HG02678 (cell line): ENCODE results near the gene HMGB1.

Experiments
- ATAC-seq: cut with Tn5 transposase; IDR thresholded peaks from one replicate; pipeline ENCODE4 v1.9.1; 2021; ENCODE audit warnings: mild to moderate bottlenecking, moderate library complexity; ENCODE audit not compliant: unreplicated experiment

HMGB1 gene

DNA sequence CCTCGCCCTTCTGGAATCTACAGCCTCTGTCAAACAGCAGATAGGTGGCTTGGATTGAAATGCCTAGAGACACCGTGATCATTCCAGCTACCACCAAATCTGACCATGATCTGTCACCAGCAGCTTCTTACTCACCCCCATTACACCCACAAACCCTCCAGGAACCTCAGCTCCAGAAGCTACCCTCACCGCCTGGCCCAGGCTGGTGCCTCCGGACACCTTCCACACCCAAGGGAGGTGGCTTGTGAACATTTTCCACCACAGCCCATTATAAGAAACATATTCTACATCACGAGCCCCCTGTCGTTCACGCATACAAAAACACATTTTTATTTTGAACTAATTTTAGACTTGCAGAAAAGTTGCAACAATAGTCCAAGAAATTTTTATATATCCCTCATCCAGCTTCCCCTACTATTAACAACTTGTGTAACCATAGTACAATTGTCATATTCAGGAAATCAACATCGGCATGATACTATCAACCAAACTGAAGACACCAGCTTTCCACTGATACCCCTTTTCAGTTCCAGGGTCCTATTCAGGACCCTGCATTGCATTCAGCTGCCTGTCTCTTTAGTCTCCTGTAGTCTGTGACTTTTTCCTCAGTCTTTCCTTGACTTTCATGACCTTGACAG lies 58.8 kb downstream of the HMGB1 start:
- no peak for ATAC-seq
